Ascending aorta (tissue), 2 donors: ENCODE results near the gene ABLIM3. TPM values are rescaled to one million over a fixed set of nuclear protein-coding genes. Genes with fewer than 3 reads are reported as not detected.

Experiments
- DNase-seq, 2 donors: peaks; one replicate each; pipeline ENCODE4 v3.0.0-alpha.2; 2019; ENCODE audit warnings: low spot score in 2 of 2
- H3K27ac ChIP-seq, 2 donors: fragments of 200-600 bp; sonication (generic); one replicate each; pipeline ENCODE4 v1.5.1; 2016 to 2017; ENCODE audit warnings: mild to moderate bottlenecking in 1 of 2
- H3K27me3 ChIP-seq: fragments of 200-600 bp; sonication (generic); one replicate; pipeline ENCODE4 v1.5.1; 2017
- H3K36me3 ChIP-seq, 2 donors: fragments of 200-600 bp; sonication (generic); one replicate each; pipeline ENCODE4 v1.5.1; 2016
- H3K4me1 ChIP-seq, 2 donors: fragments of 200-600 bp; sonication (generic); one replicate each; pipeline ENCODE4 v1.5.1; 2016 to 2017; ENCODE audit warnings: mild to moderate bottlenecking in 1 of 2
- H3K4me3 ChIP-seq, 2 donors: fragments of 200-600 bp; sonication (generic); one replicate each; pipeline ENCODE4 v1.5.1; 2016 to 2017; ENCODE audit warnings: mild to moderate bottlenecking in 1 of 2
- H3K9me3 ChIP-seq, 2 donors: fragments of 200-600 bp; sonication (generic); one replicate each; pipeline ENCODE4 v1.5.1; 2016
- CTCF ChIP-seq, 3 experiments: fragments of 200-600 bp in 2 of 3; fragments of 450-650 bp in 1 of 3; sonication (generic) in 2 of 3; IDR thresholded peaks; one replicate each; pipeline ENCODE4 v1.5.1; 2016 to 2019; ENCODE audit warnings: antibody characterized with exemption in 3 of 3, mild to moderate bottlenecking in 1 of 3, moderate library complexity in 1 of 3
- intact Hi-C: fragments of 100-400 bp; cut with DNase I; formaldehyde crosslinking; loops from one replicate; pipeline ENCODE4 v1.15.1; 2023
- total RNA-seq: library from RNA; depleted of rRNA; stranded (reverse); fragments of >200 nt; gene quantifications from one replicate; pipeline ENCODE4 v1.1.0, GENCODE V29; 2016

The ABLIM3 gene
- total RNA-seq, 1 donor from 2014 or later, result 25.8 TPM

- Histone ChIP-seq H3K27me3 (no peaks in the 10 kb centered on the region), H3K4me1 (peaks cover 12 to 17% of the 10 kb centered on the region in 2 donors)
- intact Hi-C loops, result loop anchor here (2.0 to 5.0 kb wide), 2 partner anchors 22 to 33 kb away; partner anchors contain the start of gene ABLIM3
Observed at GRCh38 chr5:149174847-149175234, 33.5 kb downstream of the ABLIM3 start.

GRCh38 chr5:149175346-149176105 is 34.2 kb downstream of the ABLIM3 start:
- Histone ChIP-seq H3K27me3 (no peaks in the 10 kb centered on the region), H3K36me3 (no peaks in the 10 kb centered on the region), H3K4me1 (peaks cover 12 to 17% of the 10 kb centered on the region in 2 donors), H3K9me3 (no peaks in the 10 kb centered on the region), H3K4me3 (no peak overlapping the region), H3K27ac (peak overlapping the region; percentile 77 to 79)
- TF ChIP-seq CTCF (IDR thresholded peaks at IDR 0.05), result no peak
- DNase-seq, result peak in 1 of 2 donors; percentile 72
- intact Hi-C loops, result loop anchor here (2.0 to 5.0 kb wide), 3 partner anchors 23 to 51 kb away; partner anchors contain the start of gene ABLIM3

More at GRCh38 chr5:149174847-149175234, 33.5 kb downstream of the ABLIM3 start:
- H3K9me3 ChIP-seq, result no peaks in the 10 kb centered on the region
- H3K36me3 ChIP-seq, result no peaks in the 10 kb centered on the region
- no peak for DNase-seq
- H3K27ac ChIP-seq, result peak overlapping the region; percentile 77 to 79
- TF ChIP-seq CTCF (IDR thresholded peaks at IDR 0.05), result no peak
- H3K4me3 ChIP-seq, result no peak overlapping the region

- H3K4me1 ChIP-seq, result peaks cover 11 to 22% of the 10 kb centered on the region in 2 donors
- no peaks in the 10 kb centered on the region for H3K27me3 ChIP-seq
- TF ChIP-seq CTCF (IDR thresholded peaks at IDR 0.05), result no peak
- H3K9me3 ChIP-seq, result no peaks in the 10 kb centered on the region
- H3K27ac ChIP-seq, result no peak overlapping the region
- intact Hi-C loops, result loop anchor here (2.0 to 5.0 kb wide), 2 partner anchors 35 to 49 kb away; partner anchors contain the start of gene ABLIM3
- no peak overlapping the region for H3K4me3 ChIP-seq
- H3K36me3 ChIP-seq, result no peaks in the 10 kb centered on the region
- no peak for DNase-seq
Observed at GRCh38 chr5:149177339-149177843, 36.1 kb downstream of the ABLIM3 start.

- no peaks in the 10 kb centered on the region for H3K36me3 ChIP-seq
- no peak for DNase-seq
- no peaks in the 10 kb centered on the region for H3K9me3 ChIP-seq
- no peaks in the 10 kb centered on the region for H3K27me3 ChIP-seq
- peaks cover 10 to 22% of the 10 kb centered on the region in 2 donors for H3K4me1 ChIP-seq
- H3K27ac ChIP-seq, result no peak overlapping the region
- no peak overlapping the region for H3K4me3 ChIP-seq
- intact Hi-C loops, result loop anchor here (2.0 to 5.0 kb wide), 2 partner anchors 36 to 49 kb away; partner anchors contain the start of gene ABLIM3
- no peak for TF ChIP-seq CTCF (IDR thresholded peaks at IDR 0.05)
Observed at GRCh38 chr5:149177911-149178565, 36.7 kb downstream of the ABLIM3 start.

- no peak for TF ChIP-seq CTCF (IDR thresholded peaks at IDR 0.05)
- intact Hi-C loops, result no loop called here
- Histone ChIP-seq H3K9me3 (no peaks in the 10 kb centered on the region), H3K4me1 (peaks cover 0 to 5% of the 10 kb centered on the region in 2 donors), H3K27me3 (no peaks in the 10 kb centered on the region), H3K36me3 (peaks cover 9 to 13% of the 10 kb centered on the region in 2 donors), H3K4me3 (no peak overlapping the region), H3K27ac (no peak overlapping the region)
- no peak for DNase-seq
Observed at GRCh38 chr5:149181732-149182131, 40.4 kb downstream of the ABLIM3 start.
